Neural crest cell (in vitro differentiated cells): Measurements from ENCODE around the gene RNF126. TPM values are rescaled to one million over a fixed set of nuclear protein-coding genes. Genes with fewer than 3 reads are reported as not detected.
"Not testable (repeated sequence)": the region's sequence is repeated elsewhere in the genome, so short reads cannot be mapped to it uniquely, and the experiment has no call there.

ENCODE experiments used
- DNase-seq: peaks from one replicate; pipeline ENCODE4 v3.0.0; 2021; ENCODE audit warnings: low read depth, mixed read lengths, low spot score
- H3K27ac Mint-ChIP-seq: one replicate; pipeline ENCODE4 v1.8.0; 2021; ENCODE audit warnings: mild to moderate bottlenecking, mixed read lengths; ENCODE audit not compliant: unreplicated experiment
- H3K27me3 Mint-ChIP-seq: 2 replicates; pipeline ENCODE4 v1.8.0; 2021; ENCODE audit warnings: low read depth, mild to moderate bottlenecking, mixed read lengths
- H3K36me3 Mint-ChIP-seq: 2 replicates; pipeline ENCODE4 v1.8.0; 2021; ENCODE audit warnings: low read depth, mild to moderate bottlenecking, mixed read lengths
- H3K4me1 Mint-ChIP-seq: 2 replicates; pipeline ENCODE4 v1.8.0; 2021; ENCODE audit warnings: mixed read lengths
- H3K4me3 Mint-ChIP-seq: one replicate; pipeline ENCODE4 v1.8.0; 2021; ENCODE audit warnings: mild to moderate bottlenecking, mixed read lengths
- H3K9me3 Mint-ChIP-seq: 2 replicates; pipeline ENCODE4 v1.8.0; 2021; ENCODE audit warnings: mixed read lengths
- CTCF ChIP-seq: fragments of 200-600 bp; sonication (generic); conservative IDR thresholded peaks from 2 replicates; pipeline ENCODE4 v1.5.0; 2021; ENCODE audit warnings: antibody characterized with exemption, mild to moderate bottlenecking
- total RNA-seq: library from RNA; stranded (reverse); gene quantifications from 2 replicates; pipeline ENCODE4 v1.2.1, GENCODE V29; 2021

RNF126 gene
- total RNA-seq, 1 donor from 2014 or later, result 55.9 TPM

GRCh38 chr19:623974-624373 is 39.0 kb downstream of the RNF126 start:
- TF ChIP-seq CTCF, result no peak
- no peak for DNase-seq
- no peaks in the 10 kb centered on the region for H3K9me3 Mint-ChIP-seq
- peaks cover 7% of the 10 kb centered on the region for H3K36me3 Mint-ChIP-seq
- H3K4me1 Mint-ChIP-seq, result peaks cover 9% of the 10 kb centered on the region
- no peak overlapping the region for H3K4me3 Mint-ChIP-seq
- H3K27ac Mint-ChIP-seq, result no peak overlapping the region
- no peaks in the 10 kb centered on the region for H3K27me3 Mint-ChIP-seq

GRCh38 chr19:623175-623916 is 39.7 kb downstream of the RNF126 start:
- Mint-ChIP-seq H3K27me3 (no peaks in the 10 kb centered on the region), H3K27ac (no peak overlapping the region), H3K9me3 (no peaks in the 10 kb centered on the region), H3K36me3 (peaks cover 7% of the 10 kb centered on the region), H3K4me1 (peaks cover 7% of the 10 kb centered on the region), H3K4me3 (no peak overlapping the region)
- TF ChIP-seq CTCF, result no peak
- no peak for DNase-seq

- no peaks in the 10 kb centered on the region for H3K9me3 Mint-ChIP-seq
- H3K27ac Mint-ChIP-seq, result no peak overlapping the region
- peaks cover 7% of the 10 kb centered on the region for H3K36me3 Mint-ChIP-seq
- no peak overlapping the region for H3K4me3 Mint-ChIP-seq
- peaks cover 7% of the 10 kb centered on the region for H3K4me1 Mint-ChIP-seq
- TF ChIP-seq CTCF, result no peak
- no peaks in the 10 kb centered on the region for H3K27me3 Mint-ChIP-seq
- no peak for DNase-seq
These were observed 40.3 kb downstream of the RNF126 start for GRCh38 chr19:622666-623065.

GRCh38 chr19:621819-622218 is 41.2 kb downstream of the RNF126 start:
- Mint-ChIP-seq H3K27ac (no peak overlapping the region), H3K4me3 (no peak overlapping the region), H3K36me3 (peaks cover 6% of the 10 kb centered on the region), H3K27me3 (no peaks in the 10 kb centered on the region), H3K4me1 (peaks cover 5% of the 10 kb centered on the region), H3K9me3 (no peaks in the 10 kb centered on the region)
- DNase-seq, result no peak
- TF ChIP-seq CTCF, result no peak

GRCh38 chr19:621191-621590 is 41.8 kb downstream of the RNF126 start:
- not testable (repeated sequence) for H3K36me3 Mint-ChIP-seq, H3K27ac Mint-ChIP-seq, H3K4me3 Mint-ChIP-seq, DNase-seq, H3K27me3 Mint-ChIP-seq, H3K4me1 Mint-ChIP-seq, H3K9me3 Mint-ChIP-seq

GRCh38 chr19:620166-620862 is 42.7 kb downstream of the RNF126 start:
- Mint-ChIP-seq H3K9me3 (no peaks in the 10 kb centered on the region), H3K36me3 (peaks cover 5% of the 10 kb centered on the region), H3K27ac (no peak overlapping the region), H3K4me3 (no peak overlapping the region), H3K27me3 (no peaks in the 10 kb centered on the region), H3K4me1 (peaks cover under 1% of the 10 kb centered on the region)
- no peak for DNase-seq
- no peak for TF ChIP-seq CTCF
